Fibroblast of skin of abdomen (primary cell): Measurements from ENCODE around the gene VAMP7. TPM values are rescaled to one million over a fixed set of nuclear protein-coding genes. Genes with fewer than 3 reads are reported as not detected.
"Not testable (repeated sequence)": the region's sequence is repeated elsewhere in the genome, so short reads cannot be mapped to it uniquely, and the experiment has no call there.

Experiments
- DNase-seq: peaks from one replicate; pipeline ENCODE4 v3.0.0-alpha.2; 2013
- polyA plus RNA-seq, 2 experiments: library from polyadenylated mRNA; unstranded; fragments of 120-200 nt; gene quantifications; one replicate each; pipeline ENCODE4 v1.2.1, GENCODE V29; 2013; ENCODE audit not compliant: insufficient read length in 2 of 2

The VAMP7 gene, protein sequence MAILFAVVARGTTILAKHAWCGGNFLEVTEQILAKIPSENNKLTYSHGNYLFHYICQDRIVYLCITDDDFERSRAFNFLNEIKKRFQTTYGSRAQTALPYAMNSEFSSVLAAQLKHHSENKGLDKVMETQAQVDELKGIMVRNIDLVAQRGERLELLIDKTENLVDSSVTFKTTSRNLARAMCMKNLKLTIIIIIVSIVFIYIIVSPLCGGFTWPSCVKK
- polyA plus RNA-seq (2013, experiment 1 of 2; ENCODE audit: insufficient read length): 40.0 TPM
- 41.3 TPM for polyA plus RNA-seq (2013, experiment 2 of 2; ENCODE audit: insufficient read length)

DNA sequence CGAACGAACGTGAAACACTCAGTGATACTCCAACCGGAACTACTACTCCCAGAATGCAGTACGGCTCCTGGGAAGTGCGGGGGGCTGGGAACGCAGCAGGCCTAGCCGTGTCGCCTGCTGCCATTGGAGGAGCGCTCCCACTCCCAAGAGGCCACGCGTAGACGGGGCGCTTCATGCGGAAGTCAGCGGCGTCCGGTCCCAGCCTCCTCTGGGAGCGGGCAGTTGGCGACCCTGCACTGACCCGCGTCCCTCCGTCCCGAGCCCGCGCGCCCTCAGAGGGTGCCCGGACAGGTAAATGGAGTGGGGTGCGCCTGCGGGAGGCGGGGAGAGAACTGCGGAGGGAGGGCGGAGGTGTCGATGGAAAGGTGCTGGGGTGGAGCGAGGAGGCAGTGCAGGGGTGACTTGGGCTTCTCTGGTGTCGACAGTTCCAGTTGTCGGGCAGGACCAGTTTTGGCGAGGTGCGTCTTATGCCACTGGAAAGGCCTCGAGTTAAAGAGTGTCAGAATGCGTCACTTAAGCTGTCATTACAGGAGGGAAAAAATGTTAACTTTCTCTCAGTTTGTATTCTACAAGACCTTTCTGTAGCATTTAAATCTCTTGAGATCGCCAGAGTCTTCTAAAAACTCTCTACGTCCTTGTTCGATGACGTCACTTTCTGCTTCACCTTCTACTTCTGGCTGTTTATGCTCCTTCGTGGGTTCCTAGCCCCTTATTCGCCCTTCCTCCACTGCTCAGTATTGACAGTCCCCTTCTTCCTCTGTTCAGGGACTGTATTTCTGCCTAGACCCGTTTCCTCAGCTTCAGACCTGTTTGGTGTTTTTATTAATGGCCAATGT lies at the start of gene VAMP7:
VAMP7 (plus strand) TSS at position 188 of the 836 bp plus-strand sequence. CDS start 8,122 bp downstream, outside the sequence.
- peak; percentile 82 for DNase-seq

- no peak for DNase-seq
Observed at GRCh38 chrX:155841232-155841631, 39.9 kb upstream of the VAMP7 start.

- not testable (repeated sequence) for DNase-seq
Observed at GRCh38 chrX:155851786-155852185, 29.4 kb upstream of the VAMP7 start.

GRCh38 chrX:155857561-155857960 lies 23.6 kb upstream of the VAMP7 start:
- DNase-seq: no peak

GRCh38 chrX:155864655-155865054 lies 16.5 kb upstream of the VAMP7 start:
- no peak for DNase-seq

DNA sequence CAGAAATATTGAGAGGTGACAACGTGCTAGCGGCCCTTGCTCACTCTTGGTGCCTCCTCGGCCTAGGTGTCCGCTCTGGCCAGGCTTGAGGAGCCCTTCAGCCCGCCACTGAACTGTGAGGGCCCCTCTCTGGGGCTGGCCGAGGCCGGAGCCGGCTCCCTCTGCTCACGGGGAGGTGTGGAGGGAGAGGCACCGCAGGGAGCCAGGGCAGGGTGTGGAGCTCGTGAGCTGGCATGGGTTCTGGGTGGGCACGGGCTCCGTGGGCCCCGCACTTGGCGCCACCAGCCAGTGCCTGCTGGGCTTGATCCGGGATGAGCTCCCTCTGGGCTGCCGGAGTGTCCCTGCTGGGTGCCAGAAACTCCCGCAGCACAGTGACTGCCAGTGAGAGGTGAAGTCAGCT lies 16.0 kb upstream of the VAMP7 start:
- DNase-seq: no peak

- DNase-seq: no peak
Observed at GRCh38 chrX:155867821-155868220, 13.3 kb upstream of the VAMP7 start.

- no peak for DNase-seq
Observed at GRCh38 chrX:155870958-155871357, 10.2 kb upstream of the VAMP7 start.

- no peak for DNase-seq
Observed at GRCh38 chrX:155871934-155872333, 9.2 kb upstream of the VAMP7 start.

DNA sequence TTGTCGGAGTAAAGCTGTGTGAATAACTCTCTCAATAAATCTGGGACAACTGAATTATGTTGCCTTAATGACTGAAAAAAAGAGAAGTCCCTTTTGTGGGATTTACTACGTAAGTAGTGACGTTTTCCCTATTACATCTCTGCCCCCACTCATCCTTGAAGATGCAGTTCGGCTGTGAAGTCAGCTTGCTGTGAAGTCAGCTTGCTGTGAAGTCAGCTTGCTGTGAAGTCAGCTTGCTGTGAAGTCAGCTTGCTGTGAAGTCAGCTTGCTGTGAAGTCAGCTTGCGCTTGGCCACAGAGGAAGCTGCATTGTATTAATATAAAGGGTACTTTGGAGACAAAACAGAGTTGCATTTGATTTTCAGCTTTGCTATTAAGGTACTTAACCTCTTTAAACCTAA lies 8.0 kb upstream of the VAMP7 start:
- no peak for DNase-seq

GRCh38 chrX:155874571-155875244 lies 6.4 kb upstream of the VAMP7 start:
- DNase-seq: no peak

- no peak for DNase-seq
Observed at GRCh38 chrX:155876704-155877103, 4.4 kb upstream of the VAMP7 start.

GRCh38 chrX:155877288-155877687 lies 3.9 kb upstream of the VAMP7 start:
- DNase-seq: no peak

DNA sequence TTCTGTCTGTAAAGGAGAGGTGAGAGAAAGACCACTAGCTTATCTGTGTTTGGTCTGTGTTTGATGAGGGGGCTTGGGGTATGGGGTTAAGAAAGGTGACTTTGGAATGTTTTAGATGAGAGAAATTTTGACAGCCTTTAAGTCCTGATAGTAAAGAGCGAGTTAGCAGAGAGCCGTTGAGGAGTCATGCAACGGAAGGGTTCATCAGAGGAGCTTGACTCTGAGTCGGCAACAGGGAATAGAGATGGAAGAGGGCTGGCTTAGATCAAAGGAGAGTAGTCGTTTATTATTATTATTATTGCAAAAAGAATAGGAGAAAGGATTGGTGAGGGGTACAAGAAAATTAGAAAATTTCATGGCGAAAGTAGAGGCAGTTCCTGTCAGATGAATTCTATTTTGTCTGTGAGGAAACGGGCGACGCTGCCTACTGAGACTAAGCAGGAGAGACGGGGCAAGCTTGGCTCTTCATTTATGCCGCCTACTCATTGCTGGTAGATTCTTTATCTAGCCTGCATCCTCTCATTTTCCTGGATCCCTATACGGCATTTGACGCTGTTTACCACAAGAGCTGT lies 473 bp upstream of the VAMP7 start:
- no peak for DNase-seq

DNA sequence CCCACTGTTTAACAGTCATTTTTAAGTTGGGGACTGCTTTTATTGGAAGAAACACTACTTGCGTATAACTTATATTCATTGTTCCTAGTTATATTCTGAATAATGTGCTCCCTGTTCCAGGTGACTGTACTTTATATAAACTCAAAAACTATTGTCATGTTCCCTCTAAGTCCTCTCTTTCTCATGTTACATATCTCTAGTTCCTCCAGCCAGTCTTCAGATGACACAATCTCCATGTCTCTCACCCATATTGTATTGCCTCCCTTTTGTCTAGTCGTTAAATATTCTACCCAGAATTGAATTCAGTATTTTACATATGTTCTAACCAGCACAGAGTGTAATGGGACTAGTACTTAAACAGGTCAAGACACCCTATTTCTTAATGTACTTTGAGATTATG lies 5.3 kb downstream of the VAMP7 start:
- no peak for DNase-seq

- peak; percentile 75 for DNase-seq
Observed at GRCh38 chrX:155888139-155888538, 7.0 kb downstream of the VAMP7 start.

- DNase-seq: no peak
Observed at GRCh38 chrX:155889328-155889727, 8.2 kb downstream of the VAMP7 start.

DNA sequence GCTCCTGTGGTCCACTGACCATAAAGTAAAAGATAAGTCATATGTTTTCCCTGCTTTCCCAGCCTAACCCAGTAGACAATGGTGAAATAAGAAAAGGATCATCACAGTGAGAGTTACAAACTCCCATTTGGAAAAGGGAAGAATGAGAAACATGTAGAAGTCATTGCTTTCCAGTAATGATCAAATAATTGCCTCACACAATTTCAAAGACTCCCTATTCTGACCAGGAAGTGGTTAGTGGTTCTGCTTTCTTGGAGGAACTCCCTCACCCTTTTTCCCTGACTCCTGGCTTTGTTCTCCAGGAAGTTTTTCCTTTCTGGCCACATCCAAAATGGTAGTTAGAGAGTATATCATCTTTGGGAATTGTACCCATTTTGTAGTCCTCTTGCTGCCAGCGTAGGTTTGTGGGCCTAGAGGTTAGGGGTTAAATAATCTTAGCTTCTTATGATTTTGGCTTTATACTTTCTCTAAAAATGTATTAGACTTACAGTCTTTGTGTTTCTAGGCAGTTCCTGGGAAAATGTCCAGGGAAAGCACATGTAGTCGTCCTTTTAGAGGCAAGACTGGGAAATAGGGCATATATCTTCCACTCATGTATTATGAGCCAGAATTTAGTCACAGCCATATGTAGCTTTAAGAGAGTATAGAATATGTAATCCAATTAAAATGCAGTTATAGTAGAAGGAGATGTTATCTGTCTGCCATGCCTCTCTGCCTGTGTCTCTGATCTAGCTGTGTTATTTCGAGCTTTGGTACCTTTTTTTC lies 10.5 kb downstream of the VAMP7 start:
- no peak for DNase-seq

- no peak for DNase-seq
Observed at GRCh38 chrX:155893521-155893920, 12.4 kb downstream of the VAMP7 start.

- no peak for DNase-seq
Observed at GRCh38 chrX:155896512-155896911, 15.4 kb downstream of the VAMP7 start.

DNA sequence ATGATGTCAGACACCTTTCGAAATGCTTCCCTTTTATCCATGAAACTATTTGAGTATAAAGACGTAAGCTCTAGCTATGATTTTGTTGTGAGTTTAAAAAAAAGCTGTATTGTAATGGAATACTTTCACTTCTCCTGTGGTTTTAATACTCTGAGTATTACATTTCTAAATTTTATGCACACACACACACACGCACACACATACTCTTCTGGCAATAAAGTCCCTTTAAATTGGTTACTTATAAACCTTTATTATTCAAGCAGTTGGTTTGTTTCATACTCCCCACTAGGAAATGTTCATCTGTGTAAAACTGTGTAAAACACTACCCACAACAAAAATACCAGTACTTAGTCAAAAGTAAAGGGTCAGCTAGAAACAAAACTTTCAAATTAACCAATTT lies 18.2 kb downstream of the VAMP7 start:
- no peak for DNase-seq

- no peak for DNase-seq
Observed at GRCh38 chrX:155900765-155901164, 19.6 kb downstream of the VAMP7 start.
